Measurements from ENCODE around the gene POM121. TPM values are rescaled to one million over a fixed set of nuclear protein-coding genes. Genes with fewer than 3 reads are reported as not detected.
"Not testable (repeated sequence)": the region's sequence is repeated elsewhere in the genome, so short reads cannot be mapped to it uniquely, and the experiment has no call there.

The POM121 gene
- total RNA-seq, 2 experiments from 2014 or later = 72.6 to 73.6 TPM

DNA sequence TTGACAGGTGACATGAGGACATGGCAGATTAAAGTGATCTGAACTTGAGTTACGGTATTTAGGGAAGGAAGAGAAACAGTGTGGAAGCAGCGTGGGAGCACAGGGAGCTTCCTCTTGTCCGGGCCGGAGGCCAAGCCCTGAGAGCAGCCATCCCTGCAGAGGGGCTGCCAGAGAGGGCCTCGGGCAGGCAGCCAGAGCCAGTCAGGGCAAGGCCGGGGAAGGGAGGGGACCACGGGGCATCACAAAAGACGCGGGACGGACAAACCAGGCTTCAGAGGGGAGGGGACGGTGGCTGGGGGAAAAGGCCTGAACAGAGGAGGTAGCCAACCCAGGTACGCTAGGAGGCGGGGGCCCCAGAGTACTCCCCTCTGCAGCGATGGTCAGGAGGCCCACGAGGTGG lies 20.0 kb downstream of the POM121 start:
- CTCF ChIA-PET; H3K4me1 Mint-ChIP-seq (ENCODE audit: low read depth); H3K4me3 Mint-ChIP-seq; H3K27ac Mint-ChIP-seq; H3K9me3 Mint-ChIP-seq; intact Hi-C loops (cut with micrococcal nuclease); H3K36me3 Mint-ChIP-seq (ENCODE audit: low read depth); DNase-seq; H3K27me3 Mint-ChIP-seq; POLR2A ChIA-PET; ATAC-seq: not testable (repeated sequence)

DNA sequence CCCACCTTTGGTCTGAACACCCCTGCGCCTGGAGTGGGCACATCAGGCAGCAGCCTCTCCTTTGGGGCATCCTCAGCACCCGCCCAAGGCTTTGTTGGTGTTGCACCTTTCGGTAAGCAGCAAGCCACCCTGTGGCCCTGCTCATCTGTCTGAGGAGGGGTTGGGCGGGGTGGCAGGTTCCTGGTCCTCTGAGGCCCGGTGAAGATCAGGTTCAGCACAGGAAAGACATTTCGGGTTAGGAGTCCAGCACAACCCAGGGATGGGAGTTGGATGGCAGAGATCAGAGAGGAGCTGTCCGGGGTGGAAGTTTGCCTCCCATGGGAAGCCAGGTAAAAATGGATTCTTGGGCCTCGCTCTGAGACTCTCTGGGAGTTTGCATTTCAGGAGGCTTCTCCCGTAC lies 20.7 kb downstream of the POM121 start:
- H3K27ac Mint-ChIP-seq; H3K36me3 Mint-ChIP-seq (ENCODE audit: low read depth); H3K4me3 Mint-ChIP-seq; POLR2A ChIA-PET; ATAC-seq; H3K27me3 Mint-ChIP-seq; H3K4me1 Mint-ChIP-seq (ENCODE audit: low read depth); CTCF ChIA-PET; DNase-seq; H3K9me3 Mint-ChIP-seq; intact Hi-C loops (cut with micrococcal nuclease): not testable (repeated sequence)

DNA sequence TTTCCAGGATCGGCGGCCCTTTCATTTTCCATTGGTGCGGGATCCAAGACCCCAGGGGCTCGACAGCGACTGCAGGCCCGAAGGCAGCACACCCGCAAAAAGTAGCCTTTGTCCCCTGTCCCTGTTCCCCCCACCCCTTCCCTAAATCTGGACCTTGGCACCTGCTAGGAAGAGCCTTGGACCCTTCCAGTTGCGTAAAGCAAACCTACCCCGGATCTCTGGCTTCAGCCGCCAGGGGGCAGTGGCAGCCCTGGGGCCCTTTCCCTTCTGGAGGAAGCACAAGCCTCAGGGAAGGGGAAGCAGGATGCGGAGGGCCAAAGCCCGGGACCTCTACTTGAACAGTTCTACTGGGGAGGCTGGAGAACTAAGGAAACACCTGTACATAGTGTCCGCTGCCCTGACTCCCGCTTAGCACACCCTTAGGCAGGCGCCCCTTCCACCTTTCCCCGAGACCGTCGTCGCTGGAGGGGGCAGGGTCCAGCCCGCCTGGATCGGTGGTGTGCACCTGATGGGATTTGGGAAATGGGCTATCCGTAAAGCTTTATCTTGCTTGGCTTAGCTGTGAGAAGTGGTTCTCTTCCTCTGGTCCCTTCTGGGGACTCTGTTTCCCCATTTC lies 21.3 kb downstream of the POM121 start:
- H3K36me3 Mint-ChIP-seq (ENCODE audit: low read depth); DNase-seq; ATAC-seq; H3K9me3 Mint-ChIP-seq; H3K27me3 Mint-ChIP-seq; H3K4me3 Mint-ChIP-seq; CTCF ChIA-PET; POLR2A ChIA-PET; H3K4me1 Mint-ChIP-seq (ENCODE audit: low read depth); intact Hi-C loops (cut with micrococcal nuclease); H3K27ac Mint-ChIP-seq: not testable (repeated sequence)

DNA sequence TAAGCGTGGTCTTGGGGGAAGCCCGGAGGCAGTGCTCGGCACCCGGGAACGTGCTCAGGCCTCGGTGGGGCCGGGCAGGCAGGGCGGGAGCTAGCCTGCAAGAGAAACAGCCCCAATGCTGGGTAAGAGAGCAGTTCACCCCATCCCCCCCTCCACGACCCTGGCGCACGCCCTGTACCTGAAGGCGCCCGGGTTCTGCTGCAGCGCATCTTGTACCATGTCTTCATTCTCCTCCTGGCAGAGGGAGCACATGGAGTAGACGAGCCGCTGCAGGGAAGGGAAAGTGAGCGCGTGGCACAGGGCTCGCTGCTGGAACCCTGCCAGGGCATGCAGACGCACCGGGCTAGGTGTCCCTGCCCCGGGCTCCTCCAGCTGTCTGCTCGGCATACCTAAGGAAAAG lies 23.8 kb downstream of the POM121 start:
- CTCF ChIA-PET; H3K27me3 Mint-ChIP-seq; H3K36me3 Mint-ChIP-seq (ENCODE audit: low read depth); DNase-seq; intact Hi-C loops (cut with micrococcal nuclease); ATAC-seq; H3K4me3 Mint-ChIP-seq; H3K27ac Mint-ChIP-seq; H3K4me1 Mint-ChIP-seq (ENCODE audit: low read depth); POLR2A ChIA-PET; H3K9me3 Mint-ChIP-seq: not testable (repeated sequence)

DNA sequence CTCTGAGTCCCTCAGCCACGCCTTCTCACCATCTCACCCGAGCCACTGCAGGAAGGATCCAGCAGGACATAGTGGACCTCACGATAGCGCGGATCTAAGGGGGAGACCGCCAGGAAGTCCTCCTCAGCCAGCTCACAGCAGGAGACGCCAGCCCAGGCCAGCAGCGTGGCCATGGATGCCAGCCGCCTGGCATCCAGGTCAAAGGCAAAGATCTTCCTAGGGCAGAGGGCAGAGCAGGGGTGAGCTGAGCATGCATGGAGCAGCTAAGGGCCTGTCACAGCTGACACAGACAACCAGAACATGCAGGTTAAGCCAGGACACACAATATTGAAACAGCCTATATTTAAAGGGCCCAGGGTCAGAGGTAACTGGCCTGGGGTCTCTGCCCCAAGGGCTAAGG lies 24.4 kb downstream of the POM121 start:
- H3K4me1 Mint-ChIP-seq (ENCODE audit: low read depth); intact Hi-C loops (cut with micrococcal nuclease); H3K9me3 Mint-ChIP-seq; H3K36me3 Mint-ChIP-seq (ENCODE audit: low read depth); H3K27ac Mint-ChIP-seq; H3K4me3 Mint-ChIP-seq; POLR2A ChIA-PET; H3K27me3 Mint-ChIP-seq; ATAC-seq; CTCF ChIA-PET; DNase-seq: not testable (repeated sequence)

DNA sequence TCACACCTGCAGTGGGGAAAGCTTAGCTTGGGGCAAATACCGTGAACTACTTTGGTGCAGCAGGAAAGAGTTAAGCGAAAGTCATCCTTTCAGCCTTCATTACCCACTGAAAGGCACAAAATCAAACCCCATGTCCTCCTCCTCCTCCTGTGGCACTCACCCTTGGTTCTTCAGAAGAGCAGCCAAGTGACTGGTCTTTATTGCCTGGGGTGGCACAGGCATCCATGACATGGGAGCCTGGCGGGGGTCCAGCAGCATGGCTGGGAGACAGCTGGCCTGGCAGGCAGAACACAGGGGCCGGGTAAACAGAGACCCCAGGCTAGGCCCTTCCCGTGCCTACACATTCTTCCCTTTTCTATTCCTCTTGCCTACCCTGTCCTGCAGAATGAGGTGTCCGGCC lies 24.8 kb downstream of the POM121 start:
- H3K9me3 Mint-ChIP-seq; CTCF ChIA-PET; H3K4me1 Mint-ChIP-seq (ENCODE audit: low read depth); intact Hi-C loops (cut with micrococcal nuclease); H3K4me3 Mint-ChIP-seq; DNase-seq; H3K36me3 Mint-ChIP-seq (ENCODE audit: low read depth); H3K27ac Mint-ChIP-seq; POLR2A ChIA-PET; ATAC-seq; H3K27me3 Mint-ChIP-seq: not testable (repeated sequence)

DNA sequence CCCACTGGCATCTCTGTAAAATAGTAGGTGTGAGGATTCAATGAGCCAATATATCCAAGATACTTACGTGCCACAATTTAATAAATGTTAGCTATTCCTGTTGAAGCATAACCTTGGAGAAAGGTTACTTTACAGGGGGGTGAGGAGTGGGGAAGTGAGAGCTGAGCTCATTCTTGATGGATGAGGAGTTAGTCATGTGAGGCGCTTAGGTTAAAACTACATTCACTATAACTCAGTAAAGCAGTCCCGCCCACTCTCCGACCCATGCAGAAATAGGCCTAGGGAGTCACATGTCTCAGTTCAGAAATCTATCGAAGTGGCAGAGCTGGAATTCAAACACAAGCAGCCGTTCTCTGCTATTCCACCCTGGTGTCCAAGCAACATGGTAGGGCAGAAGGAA lies 25.5 kb downstream of the POM121 start:
- H3K27ac Mint-ChIP-seq; DNase-seq; intact Hi-C loops (cut with micrococcal nuclease); CTCF ChIA-PET; H3K9me3 Mint-ChIP-seq; H3K27me3 Mint-ChIP-seq; H3K36me3 Mint-ChIP-seq (ENCODE audit: low read depth); H3K4me3 Mint-ChIP-seq; ATAC-seq; H3K4me1 Mint-ChIP-seq (ENCODE audit: low read depth); POLR2A ChIA-PET: not testable (repeated sequence)

DNA sequence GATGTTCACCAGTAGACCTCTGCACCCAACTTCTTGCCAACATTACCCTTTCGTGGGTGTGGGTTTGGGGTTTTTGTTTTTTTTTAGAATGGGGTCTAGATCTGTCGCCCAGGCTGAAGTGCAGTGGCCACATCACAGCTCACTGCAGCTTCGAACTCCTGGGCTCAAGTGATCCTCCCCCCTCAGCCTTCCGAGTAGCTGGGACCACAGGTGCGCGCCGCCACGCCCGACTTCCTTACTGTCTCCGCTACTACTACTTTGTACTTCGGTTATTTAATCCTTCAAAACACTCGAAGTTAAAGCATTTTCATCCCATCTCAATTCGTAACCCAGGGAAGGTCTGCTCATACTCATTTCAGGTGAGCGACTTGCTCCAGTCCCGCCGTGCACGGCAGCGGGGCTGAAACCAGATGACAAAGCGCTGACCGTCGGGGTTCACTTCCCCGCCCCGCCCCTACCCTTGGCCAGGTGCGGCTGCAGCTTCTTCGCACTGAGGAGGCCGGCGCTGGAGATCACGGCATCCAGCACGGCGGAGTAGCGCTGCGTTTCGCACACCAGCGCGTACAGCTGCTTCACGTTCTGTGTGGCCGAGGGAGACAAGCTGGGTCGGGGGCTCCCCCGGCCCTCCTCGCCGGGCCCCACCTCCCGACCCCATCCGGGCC lies 29.1 kb downstream of the POM121 start:
- H3K4me3 Mint-ChIP-seq = peak overlapping the region; percentile 40
- CTCF ChIA-PET; DNase-seq; H3K4me1 Mint-ChIP-seq (ENCODE audit: low read depth); H3K9me3 Mint-ChIP-seq; H3K36me3 Mint-ChIP-seq (ENCODE audit: low read depth); H3K27ac Mint-ChIP-seq; intact Hi-C loops (cut with micrococcal nuclease); POLR2A ChIA-PET; H3K27me3 Mint-ChIP-seq: not testable (repeated sequence)
- peak; percentile 53 for ATAC-seq

DNA sequence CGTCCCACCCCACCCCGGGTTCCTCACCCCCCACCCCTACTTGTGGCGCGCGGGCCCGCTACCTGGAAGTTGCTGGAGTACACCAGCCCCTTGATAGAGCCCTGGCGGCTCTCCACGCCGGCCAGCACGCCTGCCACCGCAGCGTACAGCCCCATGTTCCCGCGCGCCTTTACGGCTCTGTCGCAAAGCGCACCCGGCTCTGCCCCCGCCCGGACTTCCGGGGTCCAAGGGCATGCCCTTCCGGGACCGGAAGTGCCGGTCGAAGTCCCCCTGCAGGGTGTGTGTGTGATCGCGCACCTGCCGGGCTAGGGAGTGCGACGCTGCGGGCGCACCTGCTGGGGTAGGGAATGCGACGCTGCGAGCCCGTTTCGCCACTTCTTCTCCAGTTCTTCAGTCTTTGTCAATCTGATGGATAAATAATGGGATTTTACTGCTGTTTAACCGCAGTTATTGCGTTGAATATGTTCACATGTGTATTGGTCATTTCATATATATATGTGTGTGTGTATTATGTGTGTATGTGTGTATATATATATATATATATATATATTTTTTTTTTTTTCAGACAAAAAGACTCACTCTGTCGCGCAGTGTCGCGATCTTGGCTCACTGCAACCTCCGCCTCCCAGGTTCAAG lies 29.8 kb downstream of the POM121 start:
- DNase-seq (peak; percentile 18), ATAC-seq (peak; percentile 94)
- CTCF ChIA-PET; H3K4me1 Mint-ChIP-seq (ENCODE audit: low read depth); POLR2A ChIA-PET; intact Hi-C loops (cut with micrococcal nuclease); H3K36me3 Mint-ChIP-seq (ENCODE audit: low read depth); H3K9me3 Mint-ChIP-seq; H3K27me3 Mint-ChIP-seq: not testable (repeated sequence)
- Mint-ChIP-seq H3K4me3 (peak overlapping the region; percentile 66), H3K27ac (peak overlapping the region; percentile 72)

DNA sequence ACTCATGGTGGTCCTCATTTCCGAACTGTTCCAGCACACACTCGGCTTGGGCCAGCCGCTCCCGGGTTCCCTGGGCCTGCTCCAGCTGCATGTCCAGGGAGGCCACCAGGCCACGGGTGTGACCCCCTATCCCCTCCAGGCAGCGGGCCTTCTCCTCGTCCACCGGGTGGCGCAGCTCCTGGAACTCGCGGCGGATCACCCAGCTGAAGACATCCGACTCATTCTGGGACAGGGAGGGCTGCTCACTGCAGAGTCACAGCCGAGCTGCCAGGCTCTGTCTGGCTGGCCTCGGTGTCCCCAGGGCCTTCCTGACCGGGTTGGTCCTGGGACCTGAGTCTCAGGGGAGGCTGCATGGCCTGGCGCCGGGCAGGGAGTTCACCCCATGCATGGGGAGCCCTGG lies 35.1 kb downstream of the POM121 start:
- H3K4me1 Mint-ChIP-seq (ENCODE audit: low read depth); H3K36me3 Mint-ChIP-seq (ENCODE audit: low read depth); H3K27ac Mint-ChIP-seq; CTCF ChIA-PET; POLR2A ChIA-PET; H3K27me3 Mint-ChIP-seq; H3K4me3 Mint-ChIP-seq; DNase-seq; ATAC-seq; H3K9me3 Mint-ChIP-seq; intact Hi-C loops (cut with micrococcal nuclease): not testable (repeated sequence)

DNA sequence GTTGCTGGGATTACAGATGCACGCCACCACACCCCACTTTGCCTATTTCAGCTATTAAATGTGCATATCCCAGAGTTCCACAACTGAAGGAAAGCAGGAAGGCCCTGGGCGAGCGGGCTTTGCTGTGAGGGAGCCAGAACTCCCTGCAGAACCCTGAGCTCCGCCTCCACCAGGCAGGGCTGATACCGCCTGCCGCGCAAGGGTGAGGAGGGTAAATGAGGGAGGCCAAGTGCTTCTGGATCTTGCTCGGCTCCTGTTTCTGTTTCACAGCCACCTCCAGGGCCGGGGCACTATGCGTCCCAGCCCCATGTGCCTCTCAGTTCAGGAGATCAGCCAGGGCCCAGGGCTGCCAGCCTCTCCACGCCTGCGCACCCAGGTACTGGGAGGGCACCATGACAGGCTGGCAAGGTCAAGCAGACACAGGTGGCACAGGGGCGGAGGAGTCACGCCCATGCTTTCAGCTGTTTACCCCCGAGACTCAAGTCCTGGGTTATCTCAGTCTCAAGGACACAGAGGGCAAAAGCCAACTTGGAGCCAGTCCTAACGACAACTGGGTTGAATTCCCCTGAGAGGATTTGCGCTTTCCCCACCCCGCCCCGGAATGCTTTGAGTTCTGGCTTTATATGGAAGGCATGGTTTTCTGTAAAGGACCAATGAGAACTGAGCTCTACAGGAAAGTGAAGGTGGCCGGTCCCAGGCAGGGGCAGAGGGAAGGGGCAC lies 35.9 kb downstream of the POM121 start:
- DNase-seq; intact Hi-C loops (cut with micrococcal nuclease); ATAC-seq; H3K9me3 Mint-ChIP-seq; H3K36me3 Mint-ChIP-seq (ENCODE audit: low read depth); H3K4me1 Mint-ChIP-seq (ENCODE audit: low read depth); H3K27ac Mint-ChIP-seq; H3K4me3 Mint-ChIP-seq; H3K27me3 Mint-ChIP-seq; CTCF ChIA-PET; POLR2A ChIA-PET: not testable (repeated sequence)

DNA sequence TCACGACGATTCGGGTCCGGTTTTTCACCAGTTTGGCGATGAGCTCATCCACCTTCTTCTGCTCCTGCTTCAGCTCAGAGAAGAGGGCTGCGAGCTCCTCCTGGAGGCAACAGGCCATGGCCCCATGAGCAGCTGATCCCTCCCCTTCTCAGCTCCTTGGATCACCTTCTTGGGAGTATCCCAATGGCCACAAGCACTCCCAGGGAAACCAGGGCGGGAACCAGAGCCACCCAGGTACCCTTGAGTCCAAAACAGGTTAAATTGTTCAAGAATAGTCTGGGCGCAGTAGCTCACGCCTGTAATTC lies 36.4 kb downstream of the POM121 start:
- H3K4me1 Mint-ChIP-seq (ENCODE audit: low read depth); ATAC-seq; H3K4me3 Mint-ChIP-seq; CTCF ChIA-PET; DNase-seq; H3K9me3 Mint-ChIP-seq; H3K27ac Mint-ChIP-seq; POLR2A ChIA-PET; H3K36me3 Mint-ChIP-seq (ENCODE audit: low read depth); H3K27me3 Mint-ChIP-seq; intact Hi-C loops (cut with micrococcal nuclease): not testable (repeated sequence)

Measured in activated CD8-positive, alpha-beta T cell treated with anti-CD3 and anti-CD28 coated beads for 36 hours (primary cell).